ENCODE data around the gene GOLT1B. TPM values are rescaled to one million over a fixed set of nuclear protein-coding genes. Genes with fewer than 3 reads are reported as not detected.

GOLT1B gene
- total and polyA plus RNA-seq, 2 of the 13 experiments (the other 11 are each of a cell fraction or from before 2014, with no cell fraction given), result 23.6 to 38.4 TPM

DNA sequence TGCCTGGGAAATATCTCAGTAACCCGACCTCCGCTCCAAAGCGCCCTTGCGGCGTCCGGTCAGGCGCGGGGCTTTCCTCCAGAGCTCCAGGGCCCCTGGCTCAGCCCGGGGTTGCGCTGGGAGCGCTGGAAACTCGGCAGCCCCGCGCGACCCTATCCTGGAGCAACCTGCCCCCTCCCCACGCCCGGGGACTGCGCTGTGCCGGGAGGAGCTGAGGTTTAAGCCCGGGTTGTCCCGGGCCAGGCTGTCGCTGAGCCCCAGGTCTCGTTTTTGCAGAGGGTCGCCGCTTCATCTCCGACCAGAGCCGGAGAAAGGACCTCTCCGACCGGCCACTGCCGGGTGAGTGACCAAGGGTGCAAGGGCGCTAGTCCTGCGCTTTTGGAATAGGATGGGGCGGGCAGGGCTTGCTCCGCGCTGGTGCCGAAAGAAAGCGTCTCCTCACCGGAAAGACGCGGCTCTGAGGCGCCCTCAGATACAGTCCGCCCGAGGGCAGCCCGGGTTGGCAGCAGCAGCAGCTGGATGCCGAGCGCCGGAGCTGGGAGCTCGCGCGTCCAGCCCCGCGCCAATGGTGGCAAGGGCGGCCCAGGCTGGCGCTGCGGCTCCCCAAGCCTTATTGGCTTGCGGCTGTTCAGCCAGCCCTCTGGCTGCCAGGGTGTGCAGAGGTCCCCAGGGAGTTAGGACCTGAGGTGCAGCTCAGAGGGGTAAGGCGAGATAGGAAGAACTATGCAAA is 26.0 kb downstream of the GOLT1B start (continued):
- no peak for TF ChIP-seq ZNF609 (CRISPR knock-in tag; IDR thresholded peaks at IDR 0.05; ENCODE audit: borderline replicate concordance)
- no peak for TF ChIP-seq JUND (CRISPR knock-in tag; IDR thresholded peaks at IDR 0.05)
- TF ChIP-seq NFKB2 (CRISPR knock-in tag; IDR thresholded peaks at IDR 0.05; ENCODE audit: borderline replicate concordance), result peak; percentile 53; the same call in 1 of the 2 replicates
- peak; percentile 18; the same call in 1 of the 2 replicates for TF ChIP-seq KDM5B (CRISPR knock-in tag; IDR thresholded peaks at IDR 0.05; ENCODE audit: borderline replicate concordance)
- TF ChIP-seq PHF8 (CRISPR knock-in tag; IDR thresholded peaks at IDR 0.05), result 0 out of 2 replicates have a peak, but pooled peaks have one; percentile 21
- TF ChIP-seq PCBP2 (optimal IDR thresholded peaks at IDR 0.05; ENCODE audit: low read depth, low read length, poor library complexity, severe bottlenecking), result no peak
- TF ChIP-seq, protein P1, sequence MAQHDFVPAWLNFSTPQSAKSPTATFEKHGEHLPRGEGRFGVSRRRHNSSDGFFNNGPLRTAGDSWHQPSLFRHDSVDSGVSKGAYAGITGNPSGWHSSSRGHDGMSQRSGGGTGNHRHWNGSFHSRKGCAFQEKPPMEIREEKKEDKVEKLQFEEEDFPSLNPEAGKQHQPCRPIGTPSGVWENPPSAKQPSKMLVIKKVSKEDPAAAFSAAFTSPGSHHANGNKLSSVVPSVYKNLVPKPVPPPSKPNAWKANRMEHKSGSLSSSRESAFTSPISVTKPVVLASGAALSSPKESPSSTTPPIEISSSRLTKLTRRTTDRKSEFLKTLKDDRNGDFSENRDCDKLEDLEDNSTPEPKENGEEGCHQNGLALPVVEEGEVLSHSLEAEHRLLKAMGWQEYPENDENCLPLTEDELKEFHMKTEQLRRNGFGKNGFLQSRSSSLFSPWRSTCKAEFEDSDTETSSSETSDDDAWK (CRISPR knock-in tag; IDR thresholded peaks at IDR 0.05), result no peak
- 0 out of 2 replicates have a peak, but pooled peaks have one; percentile 43 for TF ChIP-seq HNRNPL (IDR thresholded peaks at IDR 0.05; ENCODE audit: low read depth, low read length)
- TF ChIP-seq MTA3 (CRISPR knock-in tag; IDR thresholded peaks at IDR 0.05), result no peak
- TF ChIP-seq KDM3A (CRISPR knock-in tag; IDR thresholded peaks at IDR 0.05; ENCODE audit: low read depth), result no peak
- no peak for TF ChIP-seq PHB2 (IDR thresholded peaks at IDR 0.05; ENCODE audit: partially characterized antibody)
- TF ChIP-seq, protein P2, sequence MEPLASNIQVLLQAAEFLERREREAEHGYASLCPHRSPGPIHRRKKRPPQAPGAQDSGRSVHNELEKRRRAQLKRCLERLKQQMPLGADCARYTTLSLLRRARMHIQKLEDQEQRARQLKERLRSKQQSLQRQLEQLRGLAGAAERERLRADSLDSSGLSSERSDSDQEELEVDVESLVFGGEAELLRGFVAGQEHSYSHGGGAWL (CRISPR knock-in tag; IDR thresholded peaks at IDR 0.05), result 0 out of 2 replicates have a peak, but pooled peaks have one; percentile 50
- TF ChIP-seq CREM (IDR thresholded peaks at IDR 0.05), result no peak
- no peak for TF ChIP-seq CREM (CRISPR knock-in tag; IDR thresholded peaks at IDR 0.05)
- TF ChIP-seq, protein P3, sequence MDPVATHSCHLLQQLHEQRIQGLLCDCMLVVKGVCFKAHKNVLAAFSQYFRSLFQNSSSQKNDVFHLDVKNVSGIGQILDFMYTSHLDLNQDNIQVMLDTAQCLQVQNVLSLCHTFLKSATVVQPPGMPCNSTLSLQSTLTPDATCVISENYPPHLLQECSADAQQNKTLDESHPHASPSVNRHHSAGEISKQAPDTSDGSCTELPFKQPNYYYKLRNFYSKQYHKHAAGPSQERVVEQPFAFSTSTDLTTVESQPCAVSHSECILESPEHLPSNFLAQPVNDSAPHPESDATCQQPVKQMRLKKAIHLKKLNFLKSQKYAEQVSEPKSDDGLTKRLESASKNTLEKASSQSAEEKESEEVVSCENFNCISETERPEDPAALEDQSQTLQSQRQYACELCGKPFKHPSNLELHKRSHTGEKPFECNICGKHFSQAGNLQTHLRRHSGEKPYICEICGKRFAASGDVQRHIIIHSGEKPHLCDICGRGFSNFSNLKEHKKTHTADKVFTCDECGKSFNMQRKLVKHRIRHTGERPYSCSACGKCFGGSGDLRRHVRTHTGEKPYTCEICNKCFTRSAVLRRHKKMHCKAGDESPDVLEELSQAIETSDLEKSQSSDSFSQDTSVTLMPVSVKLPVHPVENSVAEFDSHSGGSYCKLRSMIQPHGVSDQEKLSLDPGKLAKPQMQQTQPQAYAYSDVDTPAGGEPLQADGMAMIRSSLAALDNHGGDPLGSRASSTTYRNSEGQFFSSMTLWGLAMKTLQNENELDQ (CRISPR knock-in tag; IDR thresholded peaks at IDR 0.05; ENCODE audit: borderline replicate concordance), result no peak
- TF ChIP-seq, protein P4, sequence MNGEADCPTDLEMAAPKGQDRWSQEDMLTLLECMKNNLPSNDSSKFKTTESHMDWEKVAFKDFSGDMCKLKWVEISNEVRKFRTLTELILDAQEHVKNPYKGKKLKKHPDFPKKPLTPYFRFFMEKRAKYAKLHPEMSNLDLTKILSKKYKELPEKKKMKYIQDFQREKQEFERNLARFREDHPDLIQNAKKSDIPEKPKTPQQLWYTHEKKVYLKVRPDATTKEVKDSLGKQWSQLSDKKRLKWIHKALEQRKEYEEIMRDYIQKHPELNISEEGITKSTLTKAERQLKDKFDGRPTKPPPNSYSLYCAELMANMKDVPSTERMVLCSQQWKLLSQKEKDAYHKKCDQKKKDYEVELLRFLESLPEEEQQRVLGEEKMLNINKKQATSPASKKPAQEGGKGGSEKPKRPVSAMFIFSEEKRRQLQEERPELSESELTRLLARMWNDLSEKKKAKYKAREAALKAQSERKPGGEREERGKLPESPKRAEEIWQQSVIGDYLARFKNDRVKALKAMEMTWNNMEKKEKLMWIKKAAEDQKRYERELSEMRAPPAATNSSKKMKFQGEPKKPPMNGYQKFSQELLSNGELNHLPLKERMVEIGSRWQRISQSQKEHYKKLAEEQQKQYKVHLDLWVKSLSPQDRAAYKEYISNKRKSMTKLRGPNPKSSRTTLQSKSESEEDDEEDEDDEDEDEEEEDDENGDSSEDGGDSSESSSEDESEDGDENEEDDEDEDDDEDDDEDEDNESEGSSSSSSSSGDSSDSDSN (CRISPR knock-in tag; IDR thresholded peaks at IDR 0.05), result peak; percentile 82

All from HepG2 (cell line).